ENCODE data around the gene EME1. TPM values are rescaled to one million over a fixed set of nuclear protein-coding genes. Genes with fewer than 3 reads are reported as not detected.

The EME1 gene
- total and polyA plus RNA-seq, 2 of the 13 experiments (the other 11 are each of a cell fraction or from before 2014, with no cell fraction given), result 20.7 to 24.6 TPM

GRCh38 chr17:50426814-50427787, 54.1 kb downstream of the EME1 start (continued):
- no peak for TF ChIP-seq SNAPC4 (CRISPR knock-in tag; IDR thresholded peaks at IDR 0.05)
- TF ChIP-seq, protein P1, sequence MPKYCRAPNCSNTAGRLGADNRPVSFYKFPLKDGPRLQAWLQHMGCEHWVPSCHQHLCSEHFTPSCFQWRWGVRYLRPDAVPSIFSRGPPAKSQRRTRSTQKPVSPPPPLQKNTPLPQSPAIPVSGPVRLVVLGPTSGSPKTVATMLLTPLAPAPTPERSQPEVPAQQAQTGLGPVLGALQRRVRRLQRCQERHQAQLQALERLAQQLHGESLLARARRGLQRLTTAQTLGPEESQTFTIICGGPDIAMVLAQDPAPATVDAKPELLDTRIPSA (CRISPR knock-in tag; IDR thresholded peaks at IDR 0.05; ENCODE audit: borderline replicate concordance), result no peak
- peak; percentile 53 for TF ChIP-seq ZNF556 (CRISPR knock-in tag; IDR thresholded peaks at IDR 0.05; ENCODE audit: borderline replicate concordance)
- TF ChIP-seq ZNF350 (CRISPR knock-in tag; IDR thresholded peaks at IDR 0.05; ENCODE audit: borderline replicate concordance, low read depth), result peak; percentile 53; the same call in 1 of the 2 replicates
- TF ChIP-seq SMC3 (IDR thresholded peaks at IDR 0.05; ENCODE audit: low read length), result 0 out of 2 replicates have a peak, but pooled peaks have one; percentile 33
- TF ChIP-seq NONO (IDR thresholded peaks at IDR 0.05), result no peak
- 0 out of 2 replicates have a peak, but pooled peaks have one; percentile 25 for TF ChIP-seq NONO (CRISPR knock-in tag; conservative IDR thresholded peaks at IDR 0.05)
- peak; percentile 42 for TF ChIP-seq ZSCAN31 (CRISPR knock-in tag; IDR thresholded peaks at IDR 0.05; ENCODE audit: low read depth)
- TF ChIP-seq IRX3 (CRISPR knock-in tag; IDR thresholded peaks at IDR 0.05; ENCODE audit: borderline replicate concordance, low read depth), result no peak
- no peak; the same call in 1 of the 2 replicates for TF ChIP-seq MXD3 (CRISPR knock-in tag; IDR thresholded peaks at IDR 0.05)
- no peak for TF ChIP-seq MEIS1 (CRISPR knock-in tag; IDR thresholded peaks at IDR 0.05; ENCODE audit: borderline replicate concordance)
- TF ChIP-seq MED8 (CRISPR knock-in tag; IDR thresholded peaks at IDR 0.05; ENCODE audit: insufficient replicate concordance), result no peak
- TF ChIP-seq EP300 (IDR thresholded peaks at IDR 0.05; ENCODE audit: low read depth in 2 of 2, low read length in 2 of 2), result no peak
- peak; percentile 37; the same call in 1 of the 2 replicates for TF ChIP-seq EP300 (CRISPR knock-in tag; IDR thresholded peaks at IDR 0.05; ENCODE audit: borderline replicate concordance)
- TF ChIP-seq ETV5 (CRISPR knock-in tag; IDR thresholded peaks at IDR 0.05; ENCODE audit: borderline replicate concordance), result no peak
- TF ChIP-seq SNAI1 (CRISPR knock-in tag; IDR thresholded peaks at IDR 0.05; ENCODE audit: borderline replicate concordance), result no peak
- TF ChIP-seq ZNF891 (CRISPR knock-in tag; IDR thresholded peaks at IDR 0.05), result no peak
- peak; percentile 77 for TF ChIP-seq ZFX (CRISPR knock-in tag; IDR thresholded peaks at IDR 0.05; ENCODE audit: low read depth)
- no peak; the same call in 1 of the 2 replicates for TF ChIP-seq SRY (CRISPR knock-in tag; IDR thresholded peaks at IDR 0.05)
